ENCODE measurements around the gene CRACDL. TPM values are rescaled to one million over a fixed set of nuclear protein-coding genes. Genes with fewer than 3 reads are reported as not detected.

CRACDL gene
- total and polyA plus RNA-seq, 2 of the 13 experiments (the other 11 are each of a cell fraction or from before 2014, with no cell fraction given) = 0.15 to 0.26 TPM

DNA sequence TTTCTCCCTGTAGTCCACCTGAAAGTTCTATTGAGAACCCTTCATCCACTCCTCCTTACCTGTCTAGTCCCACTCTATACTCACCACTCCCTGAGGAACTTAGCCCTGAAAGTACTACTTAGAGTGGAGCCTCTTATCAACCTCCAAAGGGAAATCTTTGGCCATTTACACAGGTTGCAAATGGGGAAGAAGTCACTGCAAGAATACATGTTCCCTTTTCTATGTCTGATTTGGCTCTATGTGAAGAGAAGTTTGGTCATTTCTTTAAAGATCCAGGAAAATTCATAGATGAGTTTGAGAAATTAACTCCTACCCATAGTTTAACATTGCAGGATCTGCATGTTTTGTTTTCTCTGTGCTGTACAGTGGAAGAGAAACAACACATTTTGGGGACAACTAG, 182.2 kb downstream of the CRACDL start:
- H3K27me3 ChIP-seq (ENCODE audit: control insufficient read depth in 1 of 2, insufficient read depth in 2 of 2, low read length in 2 of 2) = peaks cover 0 to 42% of the 10 kb centered on the region in 2 experiments; a peak in 2 of 5 replicates
- BruUV-seq (replicated peaks) = no TSS peak
- POLR2A ChIA-PET = no interaction called here
- TF ChIP-seq ZBTB39 (CRISPR knock-in tag; IDR thresholded peaks at IDR 0.05) = no peak
- no peak for TF ChIP-seq ZMYM4 (CRISPR knock-in tag; IDR thresholded peaks at IDR 0.05)
- no peak for TF ChIP-seq NAIF1 (CRISPR knock-in tag; IDR thresholded peaks at IDR 0.05; ENCODE audit: borderline replicate concordance)
- TF ChIP-seq CCAR2 (optimal IDR thresholded peaks at IDR 0.05; ENCODE audit: low read depth, low read length) = no peak
- TF ChIP-seq, protein P1, sequence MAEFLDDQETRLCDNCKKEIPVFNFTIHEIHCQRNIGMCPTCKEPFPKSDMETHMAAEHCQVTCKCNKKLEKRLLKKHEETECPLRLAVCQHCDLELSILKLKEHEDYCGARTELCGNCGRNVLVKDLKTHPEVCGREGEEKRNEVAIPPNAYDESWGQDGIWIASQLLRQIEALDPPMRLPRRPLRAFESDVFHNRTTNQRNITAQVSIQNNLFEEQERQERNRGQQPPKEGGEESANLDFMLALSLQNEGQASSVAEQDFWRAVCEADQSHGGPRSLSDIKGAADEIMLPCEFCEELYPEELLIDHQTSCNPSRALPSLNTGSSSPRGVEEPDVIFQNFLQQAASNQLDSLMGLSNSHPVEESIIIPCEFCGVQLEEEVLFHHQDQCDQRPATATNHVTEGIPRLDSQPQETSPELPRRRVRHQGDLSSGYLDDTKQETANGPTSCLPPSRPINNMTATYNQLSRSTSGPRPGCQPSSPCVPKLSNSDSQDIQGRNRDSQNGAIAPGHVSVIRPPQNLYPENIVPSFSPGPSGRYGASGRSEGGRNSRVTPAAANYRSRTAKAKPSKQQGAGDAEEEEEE (CRISPR knock-in tag; IDR thresholded peaks at IDR 0.05; ENCODE audit: borderline replicate concordance) = no peak
- no peak for TF ChIP-seq ZNF605 (CRISPR knock-in tag; IDR thresholded peaks at IDR 0.05)
- no peak for TF ChIP-seq ZNF451 (CRISPR knock-in tag; IDR thresholded peaks at IDR 0.05)
- no peak for TF ChIP-seq NPAS2 (CRISPR knock-in tag; IDR thresholded peaks at IDR 0.05; ENCODE audit: borderline replicate concordance)
- no peak for TF ChIP-seq DMAP1 (CRISPR knock-in tag; IDR thresholded peaks at IDR 0.05)
- TF ChIP-seq ZHX2 (IDR thresholded peaks at IDR 0.05; ENCODE audit: low read depth) = no peak
- no peak for TF ChIP-seq ZHX2 (CRISPR knock-in tag; IDR thresholded peaks at IDR 0.05; ENCODE audit: borderline replicate concordance)
- no peak for TF ChIP-seq ZNF557 (CRISPR knock-in tag; IDR thresholded peaks at IDR 0.05)
- TF ChIP-seq ZNF333 (CRISPR knock-in tag; IDR thresholded peaks at IDR 0.05; ENCODE audit: borderline replicate concordance) = no peak
- TF ChIP-seq, protein P2, sequence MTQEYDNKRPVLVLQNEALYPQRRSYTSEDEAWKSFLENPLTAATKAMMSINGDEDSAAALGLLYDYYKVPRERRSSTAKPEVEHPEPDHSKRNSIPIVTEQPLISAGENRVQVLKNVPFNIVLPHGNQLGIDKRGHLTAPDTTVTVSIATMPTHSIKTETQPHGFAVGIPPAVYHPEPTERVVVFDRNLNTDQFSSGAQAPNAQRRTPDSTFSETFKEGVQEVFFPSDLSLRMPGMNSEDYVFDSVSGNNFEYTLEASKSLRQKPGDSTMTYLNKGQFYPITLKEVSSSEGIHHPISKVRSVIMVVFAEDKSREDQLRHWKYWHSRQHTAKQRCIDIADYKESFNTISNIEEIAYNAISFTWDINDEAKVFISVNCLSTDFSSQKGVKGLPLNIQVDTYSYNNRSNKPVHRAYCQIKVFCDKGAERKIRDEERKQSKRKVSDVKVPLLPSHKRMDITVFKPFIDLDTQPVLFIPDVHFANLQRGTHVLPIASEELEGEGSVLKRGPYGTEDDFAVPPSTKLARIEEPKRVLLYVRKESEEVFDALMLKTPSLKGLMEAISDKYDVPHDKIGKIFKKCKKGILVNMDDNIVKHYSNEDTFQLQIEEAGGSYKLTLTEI (CRISPR knock-in tag; conservative IDR thresholded peaks at IDR 0.05) = no peak
- no peak for TF ChIP-seq SRF (IDR thresholded peaks at IDR 0.05; ENCODE audit: low read depth, low read length)

More for the DNA sequence above, 182.2 kb downstream of the CRACDL start:
- no peaks in the 10 kb centered on the region for H3K36me3 ChIP-seq (replicated peaks in 1 of 2; ENCODE audit: control insufficient read depth in 1 of 2, insufficient read depth in 2 of 2, low read length in 2 of 2)
- 0 out of 2 replicates have a peak, but pooled peaks cover 5% of the 10 kb centered on the region for H3K4me1 ChIP-seq (ENCODE audit: insufficient read depth, low read length)
- DNase-seq (ENCODE audit: low spot score) (no peak), ATAC-seq (no peak), FAIRE-seq (no peak)
- no peak overlapping the region for H3K4me3 ChIP-seq (replicated peaks in 1 of 3; ENCODE audit: insufficient read depth in 1 of 3, low read depth in 2 of 3, low read length in 3 of 3)
- H3K4me2 ChIP-seq (ENCODE audit: low read depth, low read length) = no peak overlapping the region
- CTCF ChIA-PET (ENCODE audit: low intra/inter-chr PET ratio, low total read pairs) = no interaction called here
- H3K27ac ChIP-seq (ENCODE audit: extremely low read length, insufficient read depth, low read length) = no peak overlapping the region
- no peaks in the 10 kb centered on the region for H4K20me1 ChIP-seq (ENCODE audit: insufficient read depth, low read length)
- H3K9me3 ChIP-seq (ENCODE audit: low read length) = 0 out of 2 replicates have a peak, but pooled peaks cover 9% of the 10 kb centered on the region
- no peak overlapping the region for H3K9ac ChIP-seq (ENCODE audit: insufficient read depth, low read depth, low read length)
- no peaks in the 10 kb centered on the region for H3K79me2 ChIP-seq (ENCODE audit: insufficient read depth, low read length)
- intact Hi-C loops (cut with micrococcal nuclease; ENCODE audit: unreplicated experiment) (no loop called here), in situ Hi-C loops (cut with HindIII; ENCODE audit: extremely low pct_ligation_motif_present, low pct_unique_long_range_greater_than_20kb) (no loop called here)
- H2AFZ ChIP-seq (ENCODE audit: low read length) = no peak overlapping the region
